IMR-90 (cell line): ENCODE results near the gene TECTB. TPM values are rescaled to one million over a fixed set of nuclear protein-coding genes. Genes with fewer than 3 reads are reported as not detected.

Experiments used
- ATAC-seq: fragments of 200-7000 bp; cut with Tn5 transposase; 2 replicates; pipeline ENCODE4 v1.9.1; 2020; ENCODE audit warnings: low read depth, mild to moderate bottlenecking, moderate library complexity
- BruUV-seq: library from RNA; stranded (reverse); fragments of 400-500 nt; replicated peaks from 2 replicates; lab custom pipeline; 2021; lab: Mats Ljungman, UMichigan
- CTCF ChIA-PET: fragments of 300-600 bp; formaldehyde crosslinking; extraction: SDS; loops from one replicate; lab custom pipeline; 2021; ENCODE audit warnings: antibody characterized with exemption; lab: Yijun Ruan, JAX
- POLR2A ChIA-PET: fragments of 300-600 bp; sonication (Branson Sonifier 250); formaldehyde crosslinking; loops from one replicate; lab custom pipeline; 2022; ENCODE audit warnings: antibody characterized with exemption; ENCODE audit not compliant: unreplicated experiment; lab: Charles Lee
- DNase-seq: peaks from one replicate; pipeline ENCODE4 v3.0.0; 2013
- H2AFZ ChIP-seq: replicated peaks from 2 replicates; pipeline ENCODE3; 2013; ENCODE audit warnings: low read length, mild to moderate bottlenecking; ENCODE audit not compliant: poor library complexity
- H2AK5ac ChIP-seq: 2 replicates; pipeline ENCODE4 v1.6.1; 2013; ENCODE audit warnings: low read depth, low read length, inconsistent platforms
- H2AK9ac ChIP-seq: replicated peaks from 2 replicates; pipeline ENCODE3; 2013; ENCODE audit warnings: mild to moderate bottlenecking, low read depth, low read length, moderate library complexity; ENCODE audit not compliant: poor library complexity
- H2BK120ac ChIP-seq: 2 replicates; pipeline ENCODE4 v1.6.1; 2013; ENCODE audit warnings: low read depth, low read length, inconsistent platforms
- H2BK15ac ChIP-seq: 3 replicates; pipeline ENCODE4 v1.6.1; 2013; ENCODE audit warnings: low read depth, low read length, inconsistent platforms
- H2BK20ac ChIP-seq: 2 replicates; pipeline ENCODE4 v1.6.1; 2013; ENCODE audit warnings: low read depth, mild to moderate bottlenecking, inconsistent platforms, low read length, moderate library complexity
- H2BK5ac ChIP-seq: 2 replicates; pipeline ENCODE4 v1.6.1; 2013; ENCODE audit warnings: mild to moderate bottlenecking, low read depth, low read length, inconsistent platforms; ENCODE audit not compliant: poor library complexity, severe bottlenecking
- H3K14ac ChIP-seq: replicated peaks from 2 replicates; pipeline ENCODE4 v1.6.1; 2013; ENCODE audit warnings: low read depth, low read length, inconsistent platforms
- H3K18ac ChIP-seq: 2 replicates; pipeline ENCODE4 v1.6.1; 2013; ENCODE audit warnings: low read depth, low read length, control low read depth
- H3K23ac ChIP-seq: 2 replicates; pipeline ENCODE4 v1.6.1; 2013; ENCODE audit warnings: low read depth, low read length, inconsistent platforms
- H3K27ac ChIP-seq: 2 replicates; pipeline ENCODE4 v1.5.1; 2013; ENCODE audit warnings: mild to moderate bottlenecking, control low read depth, low read length; ENCODE audit not compliant: insufficient read depth
- H3K27me3 ChIP-seq: 2 replicates; pipeline ENCODE4 v1.6.1; 2013; ENCODE audit warnings: low read length; ENCODE audit not compliant: control insufficient read depth, insufficient read depth
- H3K36me3 ChIP-seq: 2 replicates; pipeline ENCODE4 v1.6.1; 2013; ENCODE audit warnings: low read length, mixed read lengths; ENCODE audit not compliant: control insufficient read depth, insufficient read depth
- H3K4ac ChIP-seq: 2 replicates; pipeline ENCODE4 v1.6.1; 2013; ENCODE audit warnings: low read depth, low read length, inconsistent platforms
- H3K4me1 ChIP-seq: 2 replicates; pipeline ENCODE4 v1.6.1; 2013; ENCODE audit warnings: low read length, mixed read lengths; ENCODE audit not compliant: control insufficient read depth, insufficient read depth
- H3K4me2 ChIP-seq: 2 replicates; pipeline ENCODE4 v1.6.1; 2013; ENCODE audit warnings: low read depth, mild to moderate bottlenecking, control low read depth, low read length, moderate library complexity
- H3K4me3 ChIP-seq: 2 replicates; pipeline ENCODE4 v1.5.1; 2013; ENCODE audit warnings: low read depth, mild to moderate bottlenecking, control low read depth, low read length, moderate library complexity; ENCODE audit not compliant: insufficient read depth
- H3K56ac ChIP-seq: 2 replicates; pipeline ENCODE4 v1.6.1; 2013; ENCODE audit warnings: low read length, inconsistent platforms; ENCODE audit not compliant: insufficient read depth; ENCODE audit errors: extremely low read depth
- H3K79me1 ChIP-seq, 2 experiments: 2 replicates each; pipeline ENCODE4 v1.6.1; 2013; ENCODE audit warnings: low read length in 2 of 2, inconsistent platforms in 1 of 2, low read depth in 1 of 2
- H3K9ac ChIP-seq: 2 replicates; pipeline ENCODE4 v1.6.1; 2013; ENCODE audit warnings: low read depth, low read length, control low read depth
- H3K9me1 ChIP-seq: 2 replicates; pipeline ENCODE4 v1.6.1; 2013; ENCODE audit warnings: low read length, inconsistent platforms; ENCODE audit not compliant: insufficient read depth
- H3K9me3 ChIP-seq: 2 replicates; pipeline ENCODE4 v1.6.1; 2013; ENCODE audit warnings: low read length; ENCODE audit not compliant: control insufficient read depth, insufficient read depth
- H4K20me1 ChIP-seq: 2 replicates; pipeline ENCODE4 v1.6.1; 2013; ENCODE audit warnings: low read length, inconsistent platforms; ENCODE audit not compliant: insufficient read depth
- H4K5ac ChIP-seq: 2 replicates; pipeline ENCODE4 v1.6.1; 2013; ENCODE audit warnings: mild to moderate bottlenecking, low read depth, low read length, control low read depth
- H4K8ac ChIP-seq, 2 experiments: 2 replicates each; pipeline ENCODE4 v1.6.1; 2013; ENCODE audit warnings: low read depth in 2 of 2, low read length in 2 of 2, control low read depth in 1 of 2, inconsistent platforms in 1 of 2
- H4K91ac ChIP-seq: 2 replicates; pipeline ENCODE4 v1.6.1; 2013; ENCODE audit warnings: low read depth, low read length, inconsistent platforms; ENCODE audit not compliant: insufficient read depth
- BHLHE40 ChIP-seq: fragments of 150-350 bp; IDR thresholded peaks from 2 replicates; pipeline ENCODE4 v1.6.1; 2016; ENCODE audit warnings: mild to moderate bottlenecking, low read depth, low read length
- CEBPB ChIP-seq: IDR thresholded peaks from 2 replicates; pipeline ENCODE4 v1.6.1; 2012; ENCODE audit warnings: low read depth, low read length, improper control_type of control experiment
- CHD1 ChIP-seq: IDR thresholded peaks from 2 replicates; pipeline ENCODE4 v1.6.1; 2012; ENCODE audit warnings: low read depth, low read length, improper control_type of control experiment
- FOS ChIP-seq: fragments of 150-350 bp; IDR thresholded peaks from 2 replicates; pipeline ENCODE4 v1.6.1; 2016; ENCODE audit warnings: low read depth, low read length
- MAFK ChIP-seq: IDR thresholded peaks from 2 replicates; pipeline ENCODE4 v1.6.1; 2012; ENCODE audit warnings: low read depth, low read length, improper control_type of control experiment
- MAZ ChIP-seq: IDR thresholded peaks from 2 replicates; pipeline ENCODE4 v1.6.1; 2012; ENCODE audit warnings: low read depth, mild to moderate bottlenecking, low read length, improper control_type of control experiment, moderate library complexity, borderline replicate concordance
- MXI1 ChIP-seq: IDR thresholded peaks from 2 replicates; pipeline ENCODE4 v1.6.1; 2012; ENCODE audit warnings: low read depth, mild to moderate bottlenecking, low read length, moderate library complexity, borderline replicate concordance
- NFE2L2 ChIP-seq: fragments of 150-350 bp; IDR thresholded peaks from 2 replicates; pipeline ENCODE4 v1.6.1; 2016; ENCODE audit warnings: low read depth, mild to moderate bottlenecking, low read length
- POLR2A ChIP-seq: IDR thresholded peaks from 2 replicates; pipeline ENCODE4 v1.6.1; 2012; ENCODE audit warnings: mild to moderate bottlenecking, low read depth, low read length
- RAD21 ChIP-seq: IDR thresholded peaks from 2 replicates; pipeline ENCODE4 v1.6.1; 2012; ENCODE audit warnings: low read length, improper control_type of control experiment
- RCOR1 ChIP-seq: IDR thresholded peaks from 2 replicates; pipeline ENCODE4 v1.6.1; 2012; ENCODE audit warnings: mild to moderate bottlenecking, low read length, improper control_type of control experiment; ENCODE audit not compliant: insufficient replicate concordance
- RFX5 ChIP-seq: IDR thresholded peaks from 2 replicates; pipeline ENCODE4 v1.8.0; 2012; ENCODE audit warnings: low read depth, mild to moderate bottlenecking, low read length, moderate library complexity
- SMC3 ChIP-seq: fragments of 150-350 bp; IDR thresholded peaks from 2 replicates; pipeline ENCODE4 v1.6.1; 2016; ENCODE audit warnings: low read depth, mild to moderate bottlenecking, antibody characterized with exemption, low read length, moderate library complexity
- WGBS, 2 experiments: methylation state at CpG; one replicate each; pipeline versions ENCODE4 v1.1.5 to v1.1.7; 2013; ENCODE audit warnings: missing lambda C conversion rate in 2 of 2; ENCODE audit not compliant: insufficient read length in 1 of 2; ENCODE audit errors: extremely low coverage in 2 of 2; 5-methylcytosine and 5-hydroxymethylcytosine counted together
- dilution Hi-C: fragments of 300-500 bp; cut with HindIII; formaldehyde crosslinking; loops from one replicate; pipeline ENCODE4 v1.14.3; 2018; ENCODE audit warnings: low sequenced_read_pairs; ENCODE audit not compliant: unreplicated experiment
- in situ Hi-C: fragments of 300-500 bp; cut with MboI; formaldehyde crosslinking; loops from 3 replicates; pipeline ENCODE4 v1.14.3; 2019; ENCODE audit warnings: low sequenced_read_pairs, inconsistent platforms, mixed read lengths
- intact Hi-C: fragments of 100-400 bp; cut with micrococcal nuclease; formaldehyde crosslinking; loops from 2 replicates; pipeline ENCODE4 v1.10.0; 2022
- polyA plus RNA-seq, 3 experiments: library from polyadenylated mRNA; depleted of rRNA; stranded (reverse); fragments of >200 nt; gene quantifications; 2 replicates each; pipeline ENCODE4 v1.2.3, GENCODE V29; 2012; ENCODE audit warnings: low replicate concordance in 1 of 3
- total RNA-seq: library from RNA; depleted of rRNA; stranded (reverse); fragments of >200 nt; gene quantifications from 2 replicates; pipeline ENCODE4 v1.2.3, GENCODE V29; 2012
- TF ChIP-seq, protein P1 (sequence below): conservative IDR thresholded peaks from 2 replicates; pipeline ENCODE4 v1.5.1; 2012; ENCODE audit warnings: mild to moderate bottlenecking, low read depth, low read length, improper control_type of control experiment
- TF ChIP-seq, protein P2 (sequence below): fragments of 150-350 bp; IDR thresholded peaks from 2 replicates; pipeline ENCODE4 v1.6.1; 2016; ENCODE audit warnings: low read depth, mild to moderate bottlenecking, low read length, moderate library complexity, borderline replicate concordance
- TF ChIP-seq, protein P3 (sequence below): fragments of 150-350 bp; IDR thresholded peaks from 2 replicates; pipeline ENCODE4 v1.6.1; 2017; ENCODE audit warnings: mild to moderate bottlenecking, antibody characterized with exemption, low read length, low read depth

The TECTB gene
- total and polyA plus RNA-seq, 2 of the 4 experiments (the other 2 are of a cell fraction) = not detected

DNA sequence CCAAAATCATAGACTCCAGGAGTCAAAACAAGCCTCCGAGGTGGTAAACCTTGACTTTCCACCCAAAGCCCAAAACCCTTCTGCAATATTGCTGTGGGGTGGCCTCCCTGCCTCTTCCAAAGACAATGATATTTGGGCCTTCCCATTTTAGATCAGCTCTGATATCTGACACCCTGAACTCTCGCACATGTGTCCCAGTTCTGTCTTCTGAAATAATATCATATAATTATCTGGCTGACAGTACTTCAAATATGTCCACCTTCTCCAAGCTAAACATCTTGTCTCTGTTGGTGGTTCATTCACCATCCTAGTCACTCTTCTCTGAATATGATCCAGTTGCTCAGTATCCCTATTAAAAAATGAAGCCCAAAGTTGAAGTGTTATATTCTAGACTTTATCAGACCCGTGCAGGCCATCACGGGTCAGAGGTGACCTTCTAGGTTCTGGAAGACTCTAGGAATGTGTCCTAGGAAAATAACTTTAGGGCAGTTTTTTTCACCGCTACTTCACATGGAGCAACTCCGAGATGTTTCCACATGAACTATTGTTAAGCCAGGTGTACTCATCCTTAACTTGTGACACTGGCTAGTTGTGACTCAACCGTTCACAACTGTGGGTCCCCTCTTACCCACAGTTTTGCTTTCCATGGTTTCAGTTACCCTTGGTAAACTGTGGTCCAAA is 6.3 kb downstream of the TECTB start:
- Histone ChIP-seq H3K9me3 (no peaks in the 10 kb centered on the region), H2BK20ac (no peak overlapping the region), H2BK120ac (no peak overlapping the region), H3K79me1 (no peaks in the 10 kb centered on the region), H4K8ac (no peak overlapping the region), H3K9ac (no peak overlapping the region), H2AK5ac (no peak overlapping the region), H3K36me3 (no peaks in the 10 kb centered on the region), H3K4me1 (no peaks in the 10 kb centered on the region; the same call in 1 of the 2 replicates), H4K91ac (no peak overlapping the region), H2AFZ (no peak overlapping the region), H3K4me2 (no peak overlapping the region), H3K9me1 (no peaks in the 10 kb centered on the region), H3K23ac (no peak overlapping the region), H2BK15ac (no peak overlapping the region), H4K5ac (no peak overlapping the region), H4K20me1 (no peaks in the 10 kb centered on the region), H3K4me3 (no peak overlapping the region), H3K14ac (no peak overlapping the region), H3K4ac (no peak overlapping the region), H3K56ac (no peak overlapping the region), H3K27ac (no peak overlapping the region), H3K18ac (no peak overlapping the region), H2AK9ac (no peak overlapping the region), H3K27me3 (no peaks in the 10 kb centered on the region; the same call in 1 of the 2 replicates), H2BK5ac (no peak overlapping the region)
- ChIA-PET CTCF (no interaction called here), POLR2A (no interaction called here)
- BruUV-seq = no TSS peak
- ATAC-seq = no peak
- in situ Hi-C loops (no loop called here), intact Hi-C loops (no loop called here), dilution Hi-C loops (no loop called here)
- TF ChIP-seq, protein P1, sequence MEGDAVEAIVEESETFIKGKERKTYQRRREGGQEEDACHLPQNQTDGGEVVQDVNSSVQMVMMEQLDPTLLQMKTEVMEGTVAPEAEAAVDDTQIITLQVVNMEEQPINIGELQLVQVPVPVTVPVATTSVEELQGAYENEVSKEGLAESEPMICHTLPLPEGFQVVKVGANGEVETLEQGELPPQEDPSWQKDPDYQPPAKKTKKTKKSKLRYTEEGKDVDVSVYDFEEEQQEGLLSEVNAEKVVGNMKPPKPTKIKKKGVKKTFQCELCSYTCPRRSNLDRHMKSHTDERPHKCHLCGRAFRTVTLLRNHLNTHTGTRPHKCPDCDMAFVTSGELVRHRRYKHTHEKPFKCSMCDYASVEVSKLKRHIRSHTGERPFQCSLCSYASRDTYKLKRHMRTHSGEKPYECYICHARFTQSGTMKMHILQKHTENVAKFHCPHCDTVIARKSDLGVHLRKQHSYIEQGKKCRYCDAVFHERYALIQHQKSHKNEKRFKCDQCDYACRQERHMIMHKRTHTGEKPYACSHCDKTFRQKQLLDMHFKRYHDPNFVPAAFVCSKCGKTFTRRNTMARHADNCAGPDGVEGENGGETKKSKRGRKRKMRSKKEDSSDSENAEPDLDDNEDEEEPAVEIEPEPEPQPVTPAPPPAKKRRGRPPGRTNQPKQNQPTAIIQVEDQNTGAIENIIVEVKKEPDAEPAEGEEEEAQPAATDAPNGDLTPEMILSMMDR = no peak
- TF ChIP-seq CHD1 (no peak), RCOR1 (no peak), NFE2L2 (no peak), BHLHE40 (no peak), MAFK (no peak), CEBPB (no peak), RAD21 (no peak), MAZ (no peak), MXI1 (no peak), SMC3 (no peak), POLR2A (no peak), FOS (no peak), RFX5 (no peak)
- TF ChIP-seq, protein P2, sequence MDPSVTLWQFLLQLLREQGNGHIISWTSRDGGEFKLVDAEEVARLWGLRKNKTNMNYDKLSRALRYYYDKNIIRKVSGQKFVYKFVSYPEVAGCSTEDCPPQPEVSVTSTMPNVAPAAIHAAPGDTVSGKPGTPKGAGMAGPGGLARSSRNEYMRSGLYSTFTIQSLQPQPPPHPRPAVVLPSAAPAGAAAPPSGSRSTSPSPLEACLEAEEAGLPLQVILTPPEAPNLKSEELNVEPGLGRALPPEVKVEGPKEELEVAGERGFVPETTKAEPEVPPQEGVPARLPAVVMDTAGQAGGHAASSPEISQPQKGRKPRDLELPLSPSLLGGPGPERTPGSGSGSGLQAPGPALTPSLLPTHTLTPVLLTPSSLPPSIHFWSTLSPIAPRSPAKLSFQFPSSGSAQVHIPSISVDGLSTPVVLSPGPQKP = no peak
- TF ChIP-seq, protein P3, sequence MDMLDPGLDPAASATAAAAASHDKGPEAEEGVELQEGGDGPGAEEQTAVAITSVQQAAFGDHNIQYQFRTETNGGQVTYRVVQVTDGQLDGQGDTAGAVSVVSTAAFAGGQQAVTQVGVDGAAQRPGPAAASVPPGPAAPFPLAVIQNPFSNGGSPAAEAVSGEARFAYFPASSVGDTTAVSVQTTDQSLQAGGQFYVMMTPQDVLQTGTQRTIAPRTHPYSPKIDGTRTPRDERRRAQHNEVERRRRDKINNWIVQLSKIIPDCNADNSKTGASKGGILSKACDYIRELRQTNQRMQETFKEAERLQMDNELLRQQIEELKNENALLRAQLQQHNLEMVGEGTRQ = no peak
- 88% methylated on average over 3 of the region's 7 CpGs; no CpG with 5 or more reads in 1 of the 2 experiments for WGBS, 2 experiments
- DNase-seq = no peak
